HepG2 (cell line): ENCODE measurements around the gene TUBAL3. TPM values are rescaled to one million over a fixed set of nuclear protein-coding genes. Genes with fewer than 3 reads are reported as not detected.

Experiments
- ATAC-seq: fragments of 200-7000 bp; cut with Tn5 transposase; 3 replicates; pipeline ENCODE4 v1.9.1; 2020; ENCODE audit warnings: mild to moderate bottlenecking, moderate library complexity
- BruUV-seq: library from RNA; stranded (reverse); fragments of 400-500 nt; replicated peaks from 2 replicates; lab custom pipeline; 2021; lab: Mats Ljungman, UMichigan
- CTCF ChIA-PET: fragments of 300-600 bp; formaldehyde crosslinking; extraction: SDS; loops from one replicate; lab custom pipeline; 2021; ENCODE audit warnings: low total read pairs, inconsistent platforms, low intra/inter-chr PET ratio; lab: Yijun Ruan, JAX
- POLR2A ChIA-PET: fragments of 350-600 bp; sonication (Branson Sonifier 250); formaldehyde crosslinking; loops from one replicate; lab custom pipeline; 2020; ENCODE audit warnings: antibody characterized with exemption, inconsistent platforms; lab: Yijun Ruan, JAX
- DNase-seq: peaks from one replicate; pipeline ENCODE4 v3.0.0-alpha.2; 2015; ENCODE audit warnings: low spot score
- FAIRE-seq: peaks from 3 replicates; lab custom pipeline; 2011; peaks lifted over from hg19 to GRCh38; lab: Jason Lieb, UNC
- H2AFZ ChIP-seq: one replicate; pipeline ENCODE4 v1.6.1; 2011; ENCODE audit warnings: low read length, inconsistent platforms
- H3K27ac ChIP-seq: fragments of 300-600 bp; 3 replicates; pipeline ENCODE4 v1.8.0; 2011; ENCODE audit warnings: mixed run types, mild to moderate bottlenecking, mixed read lengths, low read length, inconsistent platforms; ENCODE audit not compliant: insufficient read depth; ENCODE audit errors: extremely low read length
- H3K27me3 ChIP-seq, 2 experiments: fragments of 200-600 bp in 1 of 2; 2 replicates in 1 of 2; 3 replicates in 1 of 2; pipeline versions ENCODE4 v1.6.0 to v1.8.0; 2011; ENCODE audit warnings: low read length in 2 of 2, mild to moderate bottlenecking in 2 of 2, moderate library complexity in 2 of 2, inconsistent platforms in 1 of 2; ENCODE audit not compliant: insufficient read depth in 2 of 2, control insufficient read depth in 1 of 2
- H3K36me3 ChIP-seq, 2 experiments: fragments of 200-600 bp in 1 of 2; replicated peaks in 1 of 2; 2 replicates in 1 of 2; 3 replicates in 1 of 2; pipeline versions ENCODE4 v1.5.1 to v1.8.0; 2011; ENCODE audit warnings: low read length in 2 of 2, inconsistent platforms in 1 of 2; ENCODE audit not compliant: insufficient read depth in 2 of 2, control insufficient read depth in 1 of 2
- H3K4me1 ChIP-seq: 2 replicates; pipeline ENCODE4 v1.5.1; 2012; ENCODE audit warnings: low read length, inconsistent platforms; ENCODE audit not compliant: insufficient read depth
- H3K4me2 ChIP-seq: 2 replicates; pipeline ENCODE4 v1.6.0; 2011; ENCODE audit warnings: low read depth, low read length, inconsistent platforms
- H3K4me3 ChIP-seq, 3 experiments: fragments of 200-600 bp in 1 of 3; sonication (generic), shearing (Covaris generic) in 1 of 3; replicated peaks in 1 of 3; 2 replicates each; pipeline ENCODE4 v1.5.1; 2011 to 2016; ENCODE audit warnings: low read length in 3 of 3, inconsistent platforms in 2 of 3, low read depth in 2 of 3, mild to moderate bottlenecking in 2 of 3, control low read depth in 1 of 3, mixed read lengths in 1 of 3; ENCODE audit not compliant: insufficient read depth in 1 of 3
- H3K79me2 ChIP-seq: one replicate; pipeline ENCODE4 v1.6.1; 2011; ENCODE audit warnings: low read length, inconsistent platforms; ENCODE audit not compliant: insufficient read depth
- H3K9ac ChIP-seq: 2 replicates; pipeline ENCODE4 v1.6.0; 2011; ENCODE audit warnings: mild to moderate bottlenecking, low read depth, low read length, inconsistent platforms; ENCODE audit not compliant: insufficient read depth
- H3K9me3 ChIP-seq: 2 replicates; pipeline ENCODE4 v1.5.1; 2012; ENCODE audit warnings: mild to moderate bottlenecking, low read length
- H4K20me1 ChIP-seq: 2 replicates; pipeline ENCODE4 v1.6.0; 2011; ENCODE audit warnings: inconsistent platforms, mild to moderate bottlenecking, low read length, moderate library complexity; ENCODE audit not compliant: insufficient read depth
- FLYWCH1 ChIP-seq: sonication (generic); formaldehyde crosslinking; IDR thresholded peaks from 2 replicates; pipeline ENCODE4 v1.8.1; 2023; ENCODE audit warnings: mild to moderate bottlenecking, missing genetic modification reagents
- NFYC ChIP-seq: IDR thresholded peaks from 2 replicates; pipeline ENCODE4 v1.6.1; 2016; ENCODE audit warnings: missing genetic modification reagents, missing compliant biosample characterization
- SATB2 ChIP-seq: sonication (generic); formaldehyde crosslinking; IDR thresholded peaks from 2 replicates; pipeline ENCODE4 v1.5.0; 2020; ENCODE audit warnings: missing genetic modification reagents
- THAP11 ChIP-seq: IDR thresholded peaks from 2 replicates; pipeline ENCODE4 v1.6.1; 2016; ENCODE audit warnings: missing biosample characterization, missing genetic modification reagents
- TRIM24 ChIP-seq: sonication (generic); formaldehyde crosslinking; IDR thresholded peaks from 2 replicates; pipeline ENCODE4 v1.8.0; 2022; ENCODE audit warnings: mild to moderate bottlenecking, missing genetic modification reagents
- ZNF44 ChIP-seq: sonication (generic); formaldehyde crosslinking; IDR thresholded peaks from 2 replicates; pipeline ENCODE4 v1.5.1; 2020; ENCODE audit warnings: mild to moderate bottlenecking, missing genetic modification reagents
- ZNF501 ChIP-seq: sonication (generic); formaldehyde crosslinking; IDR thresholded peaks from 2 replicates; pipeline ENCODE4 v1.5.1; 2020; ENCODE audit warnings: mild to moderate bottlenecking, moderate library complexity, missing genetic modification reagents
- ZNF629 ChIP-seq: sonication (generic); formaldehyde crosslinking; conservative IDR thresholded peaks from 2 replicates; pipeline ENCODE4 v1.5.0; 2020; ENCODE audit warnings: missing genetic modification reagents
- ZNF644 ChIP-seq: IDR thresholded peaks from 2 replicates; pipeline ENCODE4 v1.6.1; 2016; ENCODE audit warnings: low read depth
- WGBS: methylation state at CpG from one replicate; pipeline ENCODE4 v1.1.6; 2017; ENCODE audit warnings: low lambda C conversion rate; 5-methylcytosine and 5-hydroxymethylcytosine counted together
- in situ Hi-C: cut with HindIII; loops from 2 replicates; pipeline ENCODE4 v1.10.0; 2017; ENCODE audit warnings: low pct_unique_long_range_greater_than_20kb; ENCODE audit not compliant: extremely low pct_ligation_motif_present
- intact Hi-C: fragments of 100-400 bp; cut with micrococcal nuclease; formaldehyde crosslinking; loops from one replicate; pipeline ENCODE4 v1.10.0; 2022; ENCODE audit not compliant: unreplicated experiment
- polyA plus RNA-seq, 8 experiments: library from polyadenylated mRNA; depleted of rRNA in 3 of 8; stranded (reverse) in 7 of 8; unstranded in 1 of 8; fragments of >200 nt; fragmentation: Illumina TruSeq in 4 of 8; extraction: Trizol in 4 of 8; gene quantifications; 2 replicates each; pipeline versions ENCODE4 v1.2.1 to v1.2.3, GENCODE V29; 2011 to 2016; ENCODE audit warnings: low read depth in 4 of 8, missing spikeins in 1 of 8, mixed read lengths in 1 of 8; ENCODE audit not compliant: insufficient read depth in 1 of 8
- total RNA-seq, 5 experiments: library from RNA; depleted of rRNA; stranded (reverse); fragments of >200 nt; fragmentation: Illumina TruSeq; extraction: Trizol; gene quantifications; 2 replicates each; pipeline ENCODE4 v1.2.3, GENCODE V29; 2016; ENCODE audit warnings: low read depth in 1 of 5
- TF ChIP-seq, protein P1 (sequence below), 2 experiments: sonication (generic) in 1 of 2; formaldehyde crosslinking in 1 of 2; IDR thresholded peaks; 2 replicates each; pipeline versions ENCODE4 v1.4.0 to v1.6.1; 2016 to 2020; ENCODE audit warnings: borderline replicate concordance in 1 of 2, low read depth in 1 of 2, mild to moderate bottlenecking in 1 of 2, missing genetic modification reagents in 1 of 2

TUBAL3 gene
- total and polyA plus RNA-seq, 2 of the 13 experiments (the other 11 are each of a cell fraction or from before 2014, with no cell fraction given) = 0.07 to 0.26 TPM

DNA sequence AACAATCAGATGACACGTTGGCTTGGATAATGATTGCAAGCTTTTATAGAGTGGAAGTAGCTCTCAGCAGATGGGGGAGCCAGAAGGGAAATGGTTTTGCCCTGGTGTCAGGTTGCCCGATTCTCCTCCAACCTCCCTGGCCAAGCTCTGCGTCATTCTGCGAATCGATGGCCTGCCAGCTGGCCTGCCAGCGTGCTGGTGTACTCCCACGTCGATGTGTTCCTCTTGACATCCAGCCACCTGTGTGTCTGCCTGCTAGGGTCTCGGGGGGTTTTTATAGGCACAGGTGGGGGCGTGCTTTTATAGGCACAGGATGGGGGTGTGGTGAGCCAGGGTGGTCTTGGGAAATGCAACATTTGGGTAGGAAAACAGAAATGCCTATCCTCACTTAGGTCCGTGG, 12.4 kb upstream of the TUBAL3 start (continued):
- TF ChIP-seq, protein P1, sequence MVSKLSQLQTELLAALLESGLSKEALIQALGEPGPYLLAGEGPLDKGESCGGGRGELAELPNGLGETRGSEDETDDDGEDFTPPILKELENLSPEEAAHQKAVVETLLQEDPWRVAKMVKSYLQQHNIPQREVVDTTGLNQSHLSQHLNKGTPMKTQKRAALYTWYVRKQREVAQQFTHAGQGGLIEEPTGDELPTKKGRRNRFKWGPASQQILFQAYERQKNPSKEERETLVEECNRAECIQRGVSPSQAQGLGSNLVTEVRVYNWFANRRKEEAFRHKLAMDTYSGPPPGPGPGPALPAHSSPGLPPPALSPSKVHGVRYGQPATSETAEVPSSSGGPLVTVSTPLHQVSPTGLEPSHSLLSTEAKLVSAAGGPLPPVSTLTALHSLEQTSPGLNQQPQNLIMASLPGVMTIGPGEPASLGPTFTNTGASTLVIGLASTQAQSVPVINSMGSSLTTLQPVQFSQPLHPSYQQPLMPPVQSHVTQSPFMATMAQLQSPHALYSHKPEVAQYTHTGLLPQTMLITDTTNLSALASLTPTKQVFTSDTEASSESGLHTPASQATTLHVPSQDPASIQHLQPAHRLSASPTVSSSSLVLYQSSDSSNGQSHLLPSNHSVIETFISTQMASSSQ (IDR thresholded peaks at IDR 0.05; ENCODE audit: low read depth) = no peak
- TF ChIP-seq, protein P1 (CRISPR knock-in tag; IDR thresholded peaks at IDR 0.05; ENCODE audit: borderline replicate concordance) = no peak
- TF ChIP-seq SATB2 (CRISPR knock-in tag) (no peak), THAP11 (no peak), FLYWCH1 (no peak), NFYC (CRISPR knock-in tag) (no peak), ZNF44 (CRISPR knock-in tag) (no peak), ZNF644 (no peak)

DNA sequence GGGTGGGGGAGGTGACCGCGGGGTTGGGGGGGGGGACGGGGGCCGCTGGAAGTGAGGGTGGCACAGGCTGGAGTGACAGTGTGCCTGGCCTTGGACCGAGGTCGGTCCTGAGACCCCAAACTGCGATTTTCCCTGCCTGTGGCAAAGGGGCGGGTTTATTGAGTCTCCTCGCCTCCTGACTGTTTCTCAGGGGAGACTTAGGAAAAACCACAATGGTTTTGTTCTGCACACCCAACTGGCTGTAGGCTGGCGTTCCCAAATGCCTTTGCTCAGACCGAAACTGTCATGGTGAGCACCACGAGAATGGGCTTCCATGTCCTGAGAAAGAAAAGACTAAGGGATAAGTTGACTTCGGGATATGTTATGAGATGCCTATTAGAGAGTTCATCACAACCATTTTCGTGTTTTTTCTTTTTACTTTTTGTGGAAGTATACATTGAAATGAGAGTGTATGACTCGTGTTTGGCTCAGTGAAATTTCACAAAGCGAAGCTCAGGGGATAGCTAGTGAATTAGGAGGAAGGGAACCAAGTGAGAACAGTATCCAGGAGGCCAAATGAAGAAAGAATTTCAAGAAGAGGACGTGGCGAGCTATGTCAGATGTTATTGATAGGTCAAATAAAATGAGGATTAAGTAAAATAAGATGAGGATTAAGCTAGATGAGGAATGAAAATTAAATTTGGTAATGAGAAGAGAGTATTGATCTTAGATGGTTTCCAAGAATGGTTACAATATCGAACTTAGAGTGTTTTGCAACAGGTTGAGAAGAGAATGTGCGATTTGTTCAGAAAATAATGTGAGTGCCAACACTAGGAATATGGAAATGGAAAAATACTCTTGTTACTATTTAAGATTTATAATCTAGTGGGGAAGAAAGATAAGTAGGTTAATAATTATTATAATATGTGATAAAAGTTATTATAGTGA, 8.6 kb upstream of the TUBAL3 start:
- DNase-seq (peak; percentile 12), ATAC-seq (peak; percentile 55), FAIRE-seq (peak; percentile 15)
- intact Hi-C loops (no loop called here), in situ Hi-C loops (no loop called here)
- ChIA-PET CTCF (no interaction called here), POLR2A (interaction anchor here (0.6 kb wide), 1 partner anchor 278 kb away, joined by 3 read pairs; no protein-coding TSS in a partner anchor)
- no peaks in the 10 kb centered on the region for H4K20me1 ChIP-seq
- peak overlapping the region; percentile 65 to 92 (median 83) for H3K4me3 ChIP-seq
- peak overlapping the region; percentile 87 for H3K4me2 ChIP-seq
- TF ChIP-seq TRIM24 (CRISPR knock-in tag) (no peak), ZNF629 (peak; percentile 31; the same call in 1 of the 2 replicates), ZNF501 (CRISPR knock-in tag) (no peak)
- H3K4me1 ChIP-seq = peaks cover 30% of the 10 kb centered on the region
- peaks cover 0 to 10% of the 10 kb centered on the region in 2 experiments; a peak in 1 of 5 replicates for H3K27me3 ChIP-seq
- no peaks in the 10 kb centered on the region for H3K36me3 ChIP-seq
- H3K9me3 ChIP-seq = no peaks in the 10 kb centered on the region
- BruUV-seq = TSS peak; percentile 49
- WGBS = 11% methylated on average over 14 of the region's 20 CpGs
- peak overlapping the region; percentile 30 for H3K27ac ChIP-seq
- H3K79me2 ChIP-seq = peaks cover 53% of the 10 kb centered on the region
- H2AFZ ChIP-seq = no peak overlapping the region
- peak overlapping the region; percentile 53 for H3K9ac ChIP-seq
